Stomach smooth muscle (tissue), 2 donors: ENCODE results near the gene LCP2.
A peak's percentile ranks its signal among the peaks of the same experiment; 100 is the strongest.

Experiments
- H3K27ac ChIP-seq: one replicate; pipeline ENCODE4 v1.7.0; 2013; ENCODE audit warnings: mild to moderate bottlenecking, low read length, inconsistent platforms
- H3K27me3 ChIP-seq, 2 donors: one replicate each; pipeline ENCODE4 v1.7.0; 2013; ENCODE audit warnings: low read length in 2 of 2; ENCODE audit not compliant: insufficient read depth in 2 of 2, control insufficient read depth in 1 of 2
- H3K36me3 ChIP-seq, 2 donors: one replicate each; pipeline ENCODE4 v1.7.0; 2013; ENCODE audit warnings: low read length in 2 of 2; ENCODE audit not compliant: control insufficient read depth in 2 of 2, insufficient read depth in 2 of 2
- H3K4me1 ChIP-seq: one replicate; pipeline ENCODE4 v1.7.0; 2013; ENCODE audit warnings: low read length; ENCODE audit not compliant: control insufficient read depth, insufficient read depth
- H3K4me3 ChIP-seq, 2 donors: one replicate each; pipeline ENCODE4 v1.7.0; 2013; ENCODE audit warnings: low read length in 2 of 2
- H3K9ac ChIP-seq, 2 donors: one replicate each; pipeline ENCODE4 v1.7.0; 2013; ENCODE audit warnings: low read length in 2 of 2, mild to moderate bottlenecking in 1 of 2
- H3K9me3 ChIP-seq, 2 donors: one replicate each; pipeline ENCODE4 v1.7.0; 2013; ENCODE audit warnings: low read length in 2 of 2; ENCODE audit not compliant: control insufficient read depth in 2 of 2
- donor health status: healthy.
- donor health status: Pancreatic carcinoma.

The LCP2 gene

GRCh38 chr5:170297589-170298462 lies at the start of gene LCP2:
LCP2 (minus strand) TSS chr5:170297777; CDS start chr5:170297611, 166 bp downstream.
- Histone ChIP-seq H3K4me3 (peak within 1 kb of the TSS; percentile 26 to 63), H3K9me3 (no peaks in the 10 kb centered on the region), H3K9ac (no peak within 1 kb of the TSS), H3K36me3 (no peaks in the 10 kb centered on the region), H3K4me1 (peaks cover 5% of the 10 kb centered on the region), H3K27me3 (no peaks in the 10 kb centered on the region), H3K27ac (no peak within 1 kb of the TSS)

GRCh38 chr5:170347022-170347567 lies 49.5 kb upstream of the LCP2 start:
- Histone ChIP-seq H3K36me3 (no peaks in the 10 kb centered on the region), H3K4me3 (no peak overlapping the region), H3K27me3 (peaks cover 0 to 4% of the 10 kb centered on the region in 2 donors), H3K9me3 (no peaks in the 10 kb centered on the region), H3K9ac (no peak overlapping the region), H3K4me1 (peaks cover 4% of the 10 kb centered on the region), H3K27ac (no peak overlapping the region)

GRCh38 chr5:170345971-170346370 lies 48.4 kb upstream of the LCP2 start:
- Histone ChIP-seq H3K27me3 (peaks cover 0 to 6% of the 10 kb centered on the region in 2 donors), H3K4me3 (no peak overlapping the region), H3K4me1 (peaks cover 4% of the 10 kb centered on the region)

GRCh38 chr5:170343177-170343576 lies 45.6 kb upstream of the LCP2 start:
- no peak overlapping the region for H3K27ac ChIP-seq
- H3K9me3 ChIP-seq: no peaks in the 10 kb centered on the region
- H3K27me3 ChIP-seq: peaks cover 0 to 6% of the 10 kb centered on the region in 2 donors
- H3K36me3 ChIP-seq: no peaks in the 10 kb centered on the region
- H3K9ac ChIP-seq: no peak overlapping the region
- no peak overlapping the region for H3K4me3 ChIP-seq
- H3K4me1 ChIP-seq: peaks cover 2% of the 10 kb centered on the region

More at GRCh38 chr5:170345971-170346370, 48.4 kb upstream of the LCP2 start:
- Histone ChIP-seq H3K36me3 (no peaks in the 10 kb centered on the region), H3K9ac (no peak overlapping the region), H3K27ac (no peak overlapping the region), H3K9me3 (no peaks in the 10 kb centered on the region)

GRCh38 chr5:170342153-170342725 lies 44.7 kb upstream of the LCP2 start:
- H3K9ac ChIP-seq: no peak overlapping the region
- no peak overlapping the region for H3K27ac ChIP-seq
- H3K27me3 ChIP-seq: peaks cover 0 to 5% of the 10 kb centered on the region in 2 donors
- H3K9me3 ChIP-seq: no peaks in the 10 kb centered on the region
- no peaks in the 10 kb centered on the region for H3K4me1 ChIP-seq
- H3K36me3 ChIP-seq: no peaks in the 10 kb centered on the region
- H3K4me3 ChIP-seq: no peak overlapping the region

- Histone ChIP-seq H3K36me3 (no peaks in the 10 kb centered on the region), H3K4me3 (no peak overlapping the region), H3K4me1 (no peaks in the 10 kb centered on the region), H3K27ac (no peak overlapping the region), H3K9me3 (no peaks in the 10 kb centered on the region), H3K27me3 (peaks cover 0 to 3% of the 10 kb centered on the region in 2 donors), H3K9ac (no peak overlapping the region)
These were observed 44.0 kb upstream of the LCP2 start for GRCh38 chr5:170341545-170341944.

GRCh38 chr5:170339780-170340167 lies 42.2 kb upstream of the LCP2 start:
- H3K27me3 ChIP-seq: peaks cover 0 to 3% of the 10 kb centered on the region in 2 donors
- no peak overlapping the region for H3K27ac ChIP-seq
- no peak overlapping the region for H3K9ac ChIP-seq
- H3K4me3 ChIP-seq: no peak overlapping the region
- H3K36me3 ChIP-seq: no peaks in the 10 kb centered on the region
- no peaks in the 10 kb centered on the region for H3K9me3 ChIP-seq
- H3K4me1 ChIP-seq: no peaks in the 10 kb centered on the region

- Histone ChIP-seq H3K9ac (no peak overlapping the region), H3K9me3 (no peaks in the 10 kb centered on the region), H3K4me1 (no peaks in the 10 kb centered on the region)
These were observed 41.6 kb upstream of the LCP2 start for GRCh38 chr5:170338933-170339779.

GRCh38 chr5:170338291-170338690 lies 40.7 kb upstream of the LCP2 start:
- Histone ChIP-seq H3K9ac (no peak overlapping the region), H3K9me3 (no peaks in the 10 kb centered on the region), H3K27ac (no peak overlapping the region), H3K27me3 (peaks cover 0 to 3% of the 10 kb centered on the region in 2 donors), H3K4me1 (no peaks in the 10 kb centered on the region), H3K36me3 (no peaks in the 10 kb centered on the region), H3K4me3 (no peak overlapping the region)

More at GRCh38 chr5:170338933-170339779, 41.6 kb upstream of the LCP2 start:
- Histone ChIP-seq H3K36me3 (no peaks in the 10 kb centered on the region), H3K4me3 (no peak overlapping the region), H3K27ac (no peak overlapping the region), H3K27me3 (peaks cover 0 to 3% of the 10 kb centered on the region in 2 donors)

- Histone ChIP-seq H3K9ac (no peak overlapping the region), H3K9me3 (no peaks in the 10 kb centered on the region), H3K36me3 (no peaks in the 10 kb centered on the region), H3K27me3 (peaks cover 0 to 2% of the 10 kb centered on the region in 2 donors), H3K4me1 (peaks cover 2% of the 10 kb centered on the region), H3K4me3 (no peak overlapping the region), H3K27ac (no peak overlapping the region)
These were observed 39.6 kb upstream of the LCP2 start for GRCh38 chr5:170337045-170337733.
